Colonic mucosa (tissue), 4 donors: ENCODE results near the gene C2CD4D. TPM values are rescaled to one million over a fixed set of nuclear protein-coding genes. Genes with fewer than 3 reads are reported as not detected.

ENCODE experiments used
- DNase-seq: peaks from one replicate; pipeline ENCODE4 v3.0.0-alpha.2; 2020
- H3K27ac ChIP-seq: fragments of 200-600 bp; one replicate; pipeline ENCODE4 v1.8.0; 2021
- H3K27me3 ChIP-seq: fragments of 200-600 bp; one replicate; pipeline ENCODE4 v1.8.0; 2021
- H3K36me3 ChIP-seq: fragments of 200-600 bp; one replicate; pipeline ENCODE4 v1.8.0; 2021
- H3K4me1 ChIP-seq: fragments of 200-600 bp; one replicate; pipeline ENCODE4 v1.8.0; 2021; ENCODE audit warnings: mild to moderate bottlenecking
- H3K4me3 ChIP-seq: fragments of 200-600 bp; one replicate; pipeline ENCODE4 v1.8.0; 2021
- H3K9ac ChIP-seq, 2 donors: one replicate each; pipeline ENCODE4 v1.7.0; 2013; ENCODE audit warnings: control low read depth in 2 of 2, low read depth in 2 of 2, low read length in 2 of 2
- H3K9me3 ChIP-seq: fragments of 200-600 bp; one replicate; pipeline ENCODE4 v1.8.0; 2021
- CTCF ChIP-seq: fragments of 200-600 bp; IDR thresholded peaks from one replicate; pipeline ENCODE4 v1.8.0; 2022; ENCODE audit warnings: antibody characterized with exemption, mild to moderate bottlenecking
- intact Hi-C: fragments of 100-400 bp; cut with DNase I; formaldehyde crosslinking; loops from one replicate; pipeline ENCODE4 v1.14.1; 2022
- total RNA-seq, 2 donors: library from RNA; stranded (reverse); fragmentation: NEBNext Ultra II Directional in 1 of 2; extraction: Animal tissue kit (Norgen Biotek cat#: 25700) in 1 of 2; gene quantifications; one replicate each; pipeline ENCODE4 v1.2.1, GENCODE V29; 2021
- donor health status: healthy.
- donor health status: DM: no; HTN: no; CAD: no.
- donor health status: DM: no; HTN: no; CAD: no.

C2CD4D gene
- total RNA-seq, 2 donors from 2014 or later: 0.85 to 1.6 TPM

- Histone ChIP-seq H3K4me3 (no peak overlapping the region), H3K27me3 (no peaks in the 10 kb centered on the region), H3K4me1 (no peaks in the 10 kb centered on the region), H3K9me3 (no peaks in the 10 kb centered on the region), H3K27ac (no peak overlapping the region), H3K36me3 (no peaks in the 10 kb centered on the region), H3K9ac (no peak overlapping the region)
- DNase-seq: no peak
- TF ChIP-seq CTCF: no peak
- intact Hi-C loops: no loop called here
Observed at GRCh38 chr1:151819976-151820623, 19.5 kb downstream of the C2CD4D start.

GRCh38 chr1:151819227-151819835 lies 20.3 kb downstream of the C2CD4D start:
- Histone ChIP-seq H3K27me3 (no peaks in the 10 kb centered on the region), H3K4me3 (no peak overlapping the region), H3K9ac (no peak overlapping the region), H3K27ac (no peak overlapping the region), H3K9me3 (no peaks in the 10 kb centered on the region), H3K36me3 (no peaks in the 10 kb centered on the region), H3K4me1 (no peaks in the 10 kb centered on the region)
- intact Hi-C loops: no loop called here
- no peak for DNase-seq
- no peak for TF ChIP-seq CTCF

GRCh38 chr1:151817353-151817730 lies 22.3 kb downstream of the C2CD4D start:
- DNase-seq: no peak
- Histone ChIP-seq H3K9ac (no peak overlapping the region), H3K4me3 (no peak overlapping the region), H3K27me3 (no peaks in the 10 kb centered on the region), H3K4me1 (no peaks in the 10 kb centered on the region), H3K9me3 (no peaks in the 10 kb centered on the region), H3K36me3 (no peaks in the 10 kb centered on the region), H3K27ac (no peak overlapping the region)
- intact Hi-C loops: no loop called here
- no peak for TF ChIP-seq CTCF

- H3K9ac ChIP-seq: no peak overlapping the region
- no peak for TF ChIP-seq CTCF
- intact Hi-C loops: no loop called here
- no peak overlapping the region for H3K4me3 ChIP-seq
- no peaks in the 10 kb centered on the region for H3K4me1 ChIP-seq
- no peak for DNase-seq
- no peaks in the 10 kb centered on the region for H3K36me3 ChIP-seq
- no peaks in the 10 kb centered on the region for H3K9me3 ChIP-seq
- H3K27me3 ChIP-seq: no peaks in the 10 kb centered on the region
- H3K27ac ChIP-seq: no peak overlapping the region
Observed at GRCh38 chr1:151816548-151817352, 22.9 kb downstream of the C2CD4D start.

GRCh38 chr1:151815716-151816327 lies 23.8 kb downstream of the C2CD4D start:
- Histone ChIP-seq H3K9me3 (no peaks in the 10 kb centered on the region), H3K9ac (no peak overlapping the region), H3K27me3 (no peaks in the 10 kb centered on the region), H3K27ac (no peak overlapping the region), H3K4me3 (no peak overlapping the region), H3K36me3 (no peaks in the 10 kb centered on the region), H3K4me1 (no peaks in the 10 kb centered on the region)
- intact Hi-C loops: no loop called here
- TF ChIP-seq CTCF: no peak
- no peak for DNase-seq
